D341Med (cell line): ENCODE data around the gene MFSD6.
"Not testable (repeated sequence)": the region's sequence is repeated elsewhere in the genome, so short reads cannot be mapped to it uniquely, and the experiment has no call there.

ENCODE experiments used
- DNase-seq: peaks from one replicate; pipeline ENCODE4 v3.0.0; 2012; ENCODE audit warnings: low spot score

The MFSD6 gene

GRCh38 chr2:190466819-190467446 is 58.8 kb downstream of the MFSD6 start:
- DNase-seq: no peak

- DNase-seq: no peak
These were observed 59.5 kb downstream of the MFSD6 start for GRCh38 chr2:190467575-190468083.

GRCh38 chr2:190468354-190468753 is 60.2 kb downstream of the MFSD6 start:
- DNase-seq: not testable (repeated sequence)

GRCh38 chr2:190468814-190469569 is 60.8 kb downstream of the MFSD6 start:
- DNase-seq: peak; percentile 65

- DNase-seq: no peak
These were observed 61.6 kb downstream of the MFSD6 start for GRCh38 chr2:190469771-190470170.

GRCh38 chr2:190470256-190470826 is 62.2 kb downstream of the MFSD6 start:
- no peak for DNase-seq

GRCh38 chr2:190477661-190478454 is 69.7 kb downstream of the MFSD6 start:
- no peak for DNase-seq

GRCh38 chr2:190478572-190479195 is 70.5 kb downstream of the MFSD6 start:
- DNase-seq: no peak

GRCh38 chr2:190481339-190481738 is 73.2 kb downstream of the MFSD6 start:
- no peak for DNase-seq

- no peak for DNase-seq
These were observed 74.3 kb downstream of the MFSD6 start for GRCh38 chr2:190482451-190482850.

GRCh38 chr2:190486037-190486623 is 78.0 kb downstream of the MFSD6 start:
- no peak for DNase-seq

- DNase-seq: peak; percentile 62
These were observed 80.5 kb downstream of the MFSD6 start for GRCh38 chr2:190488516-190489233.

GRCh38 chr2:190489475-190489874 is 81.3 kb downstream of the MFSD6 start:
- DNase-seq: no peak

GRCh38 chr2:190490502-190490901 is 82.3 kb downstream of the MFSD6 start:
- DNase-seq: no peak

- DNase-seq: no peak
These were observed 84.9 kb downstream of the MFSD6 start for GRCh38 chr2:190493095-190493494.

- DNase-seq: not testable (repeated sequence)
These were observed 86.6 kb downstream of the MFSD6 start for GRCh38 chr2:190494600-190495227.

GRCh38 chr2:190497428-190497827 is 89.3 kb downstream of the MFSD6 start:
- no peak for DNase-seq

GRCh38 chr2:190499273-190499672 is 91.1 kb downstream of the MFSD6 start:
- DNase-seq: no peak

GRCh38 chr2:190500054-190500502 is 91.9 kb downstream of the MFSD6 start:
- no peak for DNase-seq

- DNase-seq: no peak
These were observed 93.1 kb downstream of the MFSD6 start for GRCh38 chr2:190501231-190501630.
